DOHH2 (cell line): ENCODE measurements around the gene EID1.

Experiments used
- CTCF ChIP-seq: fragments of 200-600 bp; sonication (generic); IDR thresholded peaks from one replicate; pipeline ENCODE4 v1.5.1; 2014; ENCODE audit warnings: antibody characterized with exemption, mild to moderate bottlenecking, low read depth, low read length; ENCODE audit not compliant: poor library complexity, severe bottlenecking
- EZH2phosphoT487 ChIP-seq: fragments of 200-600 bp; sonication (generic); IDR thresholded peaks from 2 replicates; pipeline ENCODE4 v1.6.1; 2017; ENCODE audit warnings: borderline replicate concordance, mild to moderate bottlenecking, antibody characterized with exemption, low read length, moderate library complexity, mixed read lengths

- TF ChIP-seq EZH2phosphoT487, result no peak
- TF ChIP-seq CTCF, result no peak
Measured at GRCh38 chr15:48875241-48875960, 2.5 kb upstream of the EID1 start.
